ENCODE measurements around the gene ZAP70. TPM values are rescaled to one million over a fixed set of nuclear protein-coding genes. Genes with fewer than 3 reads are reported as not detected.

The ZAP70 gene
- total RNA-seq, 1 donor from 2014 or later, result 3.8 TPM

- TF ChIP-seq CTCF (IDR thresholded peaks at IDR 0.05; ENCODE audit: unreplicated experiment), result no peak
- no peaks in the 10 kb centered on the region for H3K9me3 Mint-ChIP-seq (ENCODE audit: low read depth)
- no peaks in the 10 kb centered on the region for H3K4me1 Mint-ChIP-seq (ENCODE audit: low read depth)
- H3K27ac Mint-ChIP-seq, result no peak overlapping the region
- H3K4me3 Mint-ChIP-seq (ENCODE audit: low read depth), result no peak overlapping the region
- peaks cover 26% of the 10 kb centered on the region for H3K36me3 Mint-ChIP-seq (ENCODE audit: insufficient read depth)
- H3K27me3 Mint-ChIP-seq, result no peaks in the 10 kb centered on the region
- no peak for DNase-seq (ENCODE audit: low spot score, unreplicated experiment)
These were observed 75.7 kb downstream of the ZAP70 start for GRCh38 chr2:97788986-97789644.

Other genes starting within 250 kb of the ZAP70 start
- gene ANKRD36B, start 123.7 kb upstream of the ZAP70 start, total RNA-seq, result 67.8 and 77.0 TPM in 2 replicates
- gene COX5B, start 67.5 kb upstream of the ZAP70 start, total RNA-seq, result 157 and 161 TPM in 2 replicates
- 87.4 and 88.5 TPM in 2 replicates for gene ACTR1B, start 49.5 kb upstream of the ZAP70 start, total RNA-seq
- gene C2orf92, start 43.9 kb upstream of the ZAP70 start, total RNA-seq, result 15.9 and 17.4 TPM in 2 replicates

Measured in progenitor cell of endocrine pancreas (in vitro differentiated cells).